ENCODE results near the gene LRP1B.

GRCh38 chr2:140257692-140258300 lies 1873.0 kb downstream of the LRP1B start:
- TF ChIP-seq, protein P1, sequence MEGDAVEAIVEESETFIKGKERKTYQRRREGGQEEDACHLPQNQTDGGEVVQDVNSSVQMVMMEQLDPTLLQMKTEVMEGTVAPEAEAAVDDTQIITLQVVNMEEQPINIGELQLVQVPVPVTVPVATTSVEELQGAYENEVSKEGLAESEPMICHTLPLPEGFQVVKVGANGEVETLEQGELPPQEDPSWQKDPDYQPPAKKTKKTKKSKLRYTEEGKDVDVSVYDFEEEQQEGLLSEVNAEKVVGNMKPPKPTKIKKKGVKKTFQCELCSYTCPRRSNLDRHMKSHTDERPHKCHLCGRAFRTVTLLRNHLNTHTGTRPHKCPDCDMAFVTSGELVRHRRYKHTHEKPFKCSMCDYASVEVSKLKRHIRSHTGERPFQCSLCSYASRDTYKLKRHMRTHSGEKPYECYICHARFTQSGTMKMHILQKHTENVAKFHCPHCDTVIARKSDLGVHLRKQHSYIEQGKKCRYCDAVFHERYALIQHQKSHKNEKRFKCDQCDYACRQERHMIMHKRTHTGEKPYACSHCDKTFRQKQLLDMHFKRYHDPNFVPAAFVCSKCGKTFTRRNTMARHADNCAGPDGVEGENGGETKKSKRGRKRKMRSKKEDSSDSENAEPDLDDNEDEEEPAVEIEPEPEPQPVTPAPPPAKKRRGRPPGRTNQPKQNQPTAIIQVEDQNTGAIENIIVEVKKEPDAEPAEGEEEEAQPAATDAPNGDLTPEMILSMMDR (IDR thresholded peaks at IDR 0.05) = no peak
- TF ChIP-seq POLR2A (IDR thresholded peaks at IDR 0.05) = no peak

Data from right lobe of liver (tissue), 4 donors.